ENCODE measurements around the gene PCBP3. TPM values are rescaled to one million over a fixed set of nuclear protein-coding genes. Genes with fewer than 3 reads are reported as not detected.

The PCBP3 gene
- total RNA-seq, 1 donor from 2014 or later = 2.5 TPM

GRCh38 chr21:45986316-45987051 is 343.0 kb downstream of the PCBP3 start:
- Mint-ChIP-seq H3K36me3 (ENCODE audit: low read depth, unreplicated experiment) (peaks cover 11% of the 10 kb centered on the region), H3K27ac (ENCODE audit: unreplicated experiment) (no peak overlapping the region), H3K27me3 (ENCODE audit: unreplicated experiment) (peaks cover 9% of the 10 kb centered on the region), H3K4me1 (ENCODE audit: unreplicated experiment) (no peaks in the 10 kb centered on the region), H3K4me3 (ENCODE audit: unreplicated experiment) (no peak overlapping the region), H3K9me3 (ENCODE audit: unreplicated experiment) (no peaks in the 10 kb centered on the region)
- no peak for TF ChIP-seq CTCF (IDR thresholded peaks at IDR 0.05; ENCODE audit: unreplicated experiment)
- DNase-seq (ENCODE audit: low spot score) = peak; percentile 3

GRCh38 chr21:45987121-45987711 is 343.7 kb downstream of the PCBP3 start:
- peak overlapping the region; percentile 42 for H3K4me3 Mint-ChIP-seq (ENCODE audit: unreplicated experiment)
- no peak for TF ChIP-seq CTCF (IDR thresholded peaks at IDR 0.05; ENCODE audit: unreplicated experiment)
- H3K36me3 Mint-ChIP-seq (ENCODE audit: low read depth, unreplicated experiment) = peaks cover 11% of the 10 kb centered on the region
- no peak overlapping the region for H3K27ac Mint-ChIP-seq (ENCODE audit: unreplicated experiment)
- DNase-seq (ENCODE audit: low spot score) = peak; percentile 11
- H3K4me1 Mint-ChIP-seq (ENCODE audit: unreplicated experiment) = no peaks in the 10 kb centered on the region
- no peaks in the 10 kb centered on the region for H3K9me3 Mint-ChIP-seq (ENCODE audit: unreplicated experiment)
- H3K27me3 Mint-ChIP-seq (ENCODE audit: unreplicated experiment) = peaks cover 9% of the 10 kb centered on the region

GRCh38 chr21:45988366-45989347 is 345.1 kb downstream of the PCBP3 start:
- Mint-ChIP-seq H3K27ac (ENCODE audit: unreplicated experiment) (no peak overlapping the region), H3K27me3 (ENCODE audit: unreplicated experiment) (peaks cover 9% of the 10 kb centered on the region), H3K4me3 (ENCODE audit: unreplicated experiment) (no peak overlapping the region), H3K36me3 (ENCODE audit: low read depth, unreplicated experiment) (peaks cover 11% of the 10 kb centered on the region), H3K9me3 (ENCODE audit: unreplicated experiment) (no peaks in the 10 kb centered on the region), H3K4me1 (ENCODE audit: unreplicated experiment) (no peaks in the 10 kb centered on the region)
- TF ChIP-seq CTCF (IDR thresholded peaks at IDR 0.05; ENCODE audit: unreplicated experiment) = no peak
- DNase-seq (ENCODE audit: low spot score) = peak; percentile 4

- Mint-ChIP-seq H3K36me3 (ENCODE audit: low read depth, unreplicated experiment) (peaks cover 9% of the 10 kb centered on the region), H3K4me3 (ENCODE audit: unreplicated experiment) (no peak overlapping the region), H3K9me3 (ENCODE audit: unreplicated experiment) (no peaks in the 10 kb centered on the region), H3K27me3 (ENCODE audit: unreplicated experiment) (peaks cover 8% of the 10 kb centered on the region), H3K4me1 (ENCODE audit: unreplicated experiment) (no peaks in the 10 kb centered on the region), H3K27ac (ENCODE audit: unreplicated experiment) (no peak overlapping the region)
- TF ChIP-seq CTCF (IDR thresholded peaks at IDR 0.05; ENCODE audit: unreplicated experiment) = no peak
- peak; percentile 3 for DNase-seq (ENCODE audit: low spot score)
Measured at GRCh38 chr21:45989355-45990048, 346.0 kb downstream of the PCBP3 start.
